ENCODE data around the gene HIF1A.
"Not testable (repeated sequence)": the region's sequence is repeated elsewhere in the genome, so short reads cannot be mapped to it uniquely, and the experiment has no call there.

Gene HIF1A

DNA sequence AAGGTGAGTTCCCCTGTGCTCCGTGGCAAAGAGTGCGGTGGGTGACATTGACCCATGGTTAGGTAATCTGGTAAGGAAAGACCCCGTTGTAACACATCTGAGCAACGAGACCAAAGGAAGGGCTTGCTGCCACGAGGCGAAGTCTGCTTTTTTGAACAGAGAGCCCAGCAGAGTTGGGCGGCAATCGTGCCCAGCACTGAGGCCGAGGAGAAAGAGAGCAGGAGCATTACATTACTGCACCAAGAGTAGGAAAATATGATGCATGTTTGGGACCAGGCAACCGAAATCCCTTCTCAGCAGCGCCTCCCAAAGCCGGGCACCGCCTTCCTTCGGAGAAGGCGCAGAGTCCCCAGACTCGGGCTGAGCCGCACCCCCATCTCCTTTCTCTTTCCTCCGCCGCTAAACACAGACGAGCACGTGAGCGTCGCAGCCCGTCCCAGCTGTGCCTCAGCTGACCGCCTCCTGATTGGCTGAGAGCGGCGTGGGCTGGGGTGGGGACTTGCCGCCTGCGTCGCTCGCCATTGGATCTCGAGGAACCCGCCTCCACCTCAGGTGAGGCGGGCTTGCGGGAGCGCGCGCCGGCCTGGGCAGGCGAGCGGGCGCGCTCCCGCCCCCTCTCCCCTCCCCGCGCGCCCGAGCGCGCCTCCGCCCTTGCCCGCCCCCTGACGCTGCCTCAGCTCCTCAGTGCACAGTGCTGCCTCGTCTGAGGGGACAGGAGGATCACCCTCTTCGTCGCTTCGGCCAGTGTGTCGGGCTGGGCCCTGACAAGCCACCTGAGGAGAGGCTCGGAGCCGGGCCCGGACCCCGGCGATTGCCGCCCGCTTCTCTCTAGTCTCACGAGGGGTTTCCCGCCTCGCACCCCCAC is at the start of gene HIF1A:
HIF1A (plus strand) TSS at position 684 of the 865 bp plus-strand sequence. CDS start 292 bp downstream, outside the sequence.
- peak; percentile 99 for DNase-seq

DNA sequence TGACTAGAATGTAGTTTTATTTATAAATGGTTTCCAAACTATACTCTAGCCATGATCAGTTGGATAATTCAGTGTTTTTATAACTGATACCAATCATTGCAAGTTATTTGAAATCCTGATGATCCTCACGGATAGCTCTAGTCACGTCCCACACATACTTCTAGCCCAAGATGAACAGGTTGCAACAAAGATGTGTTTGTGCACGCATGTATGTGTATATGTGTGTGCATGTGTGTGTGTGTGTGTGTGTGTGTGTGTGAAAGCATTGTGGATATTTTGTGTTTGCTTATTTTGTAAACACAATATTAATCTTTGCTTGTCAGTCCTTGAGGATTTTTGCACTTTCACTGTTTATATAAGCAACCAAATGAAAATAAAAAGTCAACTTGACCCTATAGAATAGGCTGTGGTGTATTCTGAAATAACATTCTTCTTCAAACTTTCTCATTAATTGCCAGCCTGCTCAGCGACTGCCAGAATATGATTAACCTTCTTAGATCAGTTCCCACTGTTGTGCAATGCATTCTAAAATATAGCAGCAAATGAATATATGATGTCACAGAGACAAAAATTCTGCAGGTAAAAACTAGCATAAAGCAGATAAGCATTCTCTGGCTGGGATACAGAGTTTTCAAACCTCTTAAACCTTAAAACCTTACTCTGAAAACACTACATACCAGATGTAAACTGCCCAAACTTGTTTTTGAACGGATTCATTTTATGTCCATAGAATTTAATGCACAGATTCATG is 48.8 kb upstream of the HIF1A start:
- no peak for DNase-seq

DNA sequence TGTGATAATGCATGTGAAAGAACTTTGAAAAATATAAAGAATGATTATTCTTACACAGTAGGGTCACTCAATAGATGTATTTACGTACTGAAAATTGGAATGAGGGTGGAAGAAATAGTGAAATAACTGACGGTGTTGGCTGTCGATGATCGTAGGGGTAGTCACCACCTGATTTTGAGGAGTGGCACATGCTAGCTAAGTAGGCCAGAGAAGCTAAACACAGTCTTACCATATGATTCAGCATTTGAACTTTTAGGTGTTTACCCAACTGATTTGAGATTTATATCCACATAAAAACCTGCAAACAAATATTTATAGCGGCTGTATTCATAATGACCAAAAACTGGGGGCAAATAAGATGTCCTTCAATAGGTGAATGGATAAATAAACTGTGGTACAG is 47.6 kb upstream of the HIF1A start:
- no peak for DNase-seq

DNA sequence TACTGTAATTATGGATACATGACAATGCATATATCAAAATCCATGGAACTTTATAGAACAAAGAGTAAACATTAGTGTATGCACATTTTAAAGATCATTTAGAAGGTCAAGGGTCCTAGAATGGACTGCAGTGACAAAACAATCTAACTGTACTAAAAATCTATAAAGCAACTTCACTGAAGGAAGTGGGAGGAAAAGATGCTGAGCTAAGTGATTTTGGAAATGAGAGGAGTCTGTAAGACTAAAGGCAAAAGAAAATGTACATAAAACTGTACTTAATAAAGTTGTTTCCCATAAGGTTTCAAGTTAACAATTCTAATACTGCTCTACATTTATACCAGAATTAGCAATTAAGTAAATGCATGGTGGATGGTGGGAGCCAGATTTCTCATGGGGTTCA is 46.9 kb upstream of the HIF1A start:
- no peak for DNase-seq

DNA sequence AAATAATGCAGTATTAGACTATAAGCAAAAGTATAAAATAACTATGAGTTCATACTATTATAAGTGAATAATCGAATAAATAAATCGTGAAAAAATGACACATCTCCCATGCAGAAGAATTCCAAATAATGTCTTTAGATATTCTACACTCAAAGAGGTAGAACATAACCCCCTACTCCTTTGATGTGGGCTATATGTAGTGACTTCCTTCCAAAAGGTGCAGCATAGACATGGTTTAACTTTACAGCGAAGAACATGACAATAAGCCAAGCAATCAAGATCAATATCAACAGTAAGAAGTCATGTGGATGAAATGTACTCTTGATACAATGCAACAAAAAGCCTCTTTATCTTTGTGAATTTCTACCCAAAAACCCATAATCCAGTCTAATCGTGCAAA is 46.0 kb upstream of the HIF1A start:
- DNase-seq, result no peak

DNA sequence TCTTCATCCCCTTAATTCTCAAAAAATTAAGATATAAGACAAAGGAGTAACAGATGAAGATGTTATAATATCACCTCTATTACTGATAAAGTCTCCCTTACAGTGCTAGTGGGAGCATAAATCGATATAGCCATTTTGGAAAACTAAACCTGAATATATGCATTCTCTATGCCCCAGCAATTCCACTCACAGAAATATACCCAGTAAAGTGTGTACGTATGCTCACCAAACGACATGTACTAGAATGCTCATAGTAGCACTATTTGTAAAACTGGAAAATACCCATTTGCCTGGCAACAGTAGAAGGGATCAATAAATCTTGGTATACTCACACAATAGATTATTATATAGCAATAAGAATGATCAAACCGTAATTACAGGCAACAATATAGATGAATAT is 44.0 kb upstream of the HIF1A start:
- no peak for DNase-seq

DNA sequence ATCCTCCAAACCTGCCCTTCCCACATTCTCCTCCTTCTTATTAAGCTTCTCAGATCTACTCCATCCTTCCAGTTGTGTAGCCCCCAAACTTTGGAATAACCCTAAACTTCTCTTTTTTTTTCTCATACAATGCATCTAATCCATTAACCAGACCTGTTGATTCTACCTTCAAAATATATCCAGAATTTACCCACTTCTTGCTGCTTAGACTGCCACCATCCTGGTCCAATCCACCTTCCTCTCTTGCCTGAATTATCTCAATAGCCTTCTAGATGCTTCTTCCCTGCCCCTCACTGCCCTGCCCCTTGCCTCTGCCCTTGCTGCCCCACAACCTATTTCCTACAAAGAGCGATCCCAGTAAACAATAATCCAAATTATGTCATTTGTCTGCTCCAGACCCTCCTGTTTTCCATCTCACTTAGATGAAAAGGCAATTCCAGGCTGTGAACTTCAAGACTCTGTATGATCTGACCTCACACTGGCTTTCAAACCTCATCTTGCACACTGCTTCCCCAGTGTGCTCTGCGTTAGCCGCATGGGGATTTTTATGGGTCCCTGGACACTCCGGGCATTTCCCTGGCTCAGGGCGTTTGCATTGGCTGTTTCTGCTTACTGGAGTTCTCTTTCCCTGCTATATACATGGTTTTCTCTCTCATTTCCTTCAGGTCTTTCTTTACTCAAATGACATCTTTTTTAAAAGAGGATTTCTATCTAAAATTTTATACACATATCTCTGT is 42.6 kb upstream of the HIF1A start:
- no peak for DNase-seq

DNA sequence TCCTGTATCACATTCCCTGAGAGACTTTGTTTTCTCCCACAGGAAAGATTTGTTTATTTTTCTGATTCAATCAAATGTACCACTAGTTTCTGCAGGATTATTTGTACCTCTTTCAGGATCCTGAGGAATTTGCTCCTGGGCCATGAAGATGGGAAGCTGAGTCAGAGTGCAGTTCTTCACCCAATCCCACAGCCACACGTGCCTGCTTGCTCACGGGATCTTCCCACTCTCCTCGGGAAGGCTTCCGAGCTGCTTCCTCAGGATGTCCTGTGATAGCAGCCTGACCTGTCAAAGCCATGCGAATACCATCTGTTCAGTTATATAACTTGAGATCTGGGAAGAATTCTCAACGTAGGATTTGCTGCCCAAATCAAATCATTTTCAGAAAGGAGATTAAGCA is 41.8 kb upstream of the HIF1A start:
- no peak for DNase-seq

DNA sequence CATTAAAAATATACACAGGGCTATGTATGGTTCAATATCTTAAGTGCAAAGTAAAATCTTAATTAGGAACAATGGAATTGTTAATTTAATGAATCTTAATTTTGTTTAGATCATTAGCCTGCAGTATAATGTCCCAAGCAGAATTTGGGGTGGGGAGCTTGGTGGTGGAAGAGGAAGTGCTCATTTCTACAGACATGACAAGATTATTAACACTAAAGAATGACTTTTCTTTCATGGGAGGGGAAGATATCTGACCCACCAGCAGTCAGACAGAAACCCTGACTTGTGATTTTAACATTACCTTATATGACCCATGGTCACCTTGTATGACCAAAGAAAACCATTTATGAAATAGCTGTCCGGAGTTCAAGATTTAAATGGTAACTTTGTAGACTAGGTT is 41.3 kb upstream of the HIF1A start:
- DNase-seq, result no peak

DNA sequence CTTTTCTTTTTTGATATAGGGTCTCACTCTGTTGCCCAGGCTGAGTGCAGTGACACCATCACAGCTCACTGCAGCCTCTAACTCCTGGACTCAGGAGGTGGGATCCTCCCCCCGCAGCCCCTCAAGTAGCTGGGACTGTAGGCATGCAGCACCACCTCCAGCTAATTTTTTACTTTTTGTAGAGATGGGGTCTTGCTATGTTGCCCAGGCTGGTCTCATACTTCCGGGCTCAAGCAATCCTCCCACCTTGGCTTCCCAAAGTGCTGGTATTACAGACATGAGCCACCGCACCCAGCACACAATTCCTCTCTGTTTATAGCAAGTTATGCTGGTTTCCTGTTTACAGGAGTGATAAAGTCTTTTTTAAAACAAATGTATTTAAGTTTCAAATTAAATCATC is 39.5 kb upstream of the HIF1A start:
- DNase-seq, result no peak

DNA sequence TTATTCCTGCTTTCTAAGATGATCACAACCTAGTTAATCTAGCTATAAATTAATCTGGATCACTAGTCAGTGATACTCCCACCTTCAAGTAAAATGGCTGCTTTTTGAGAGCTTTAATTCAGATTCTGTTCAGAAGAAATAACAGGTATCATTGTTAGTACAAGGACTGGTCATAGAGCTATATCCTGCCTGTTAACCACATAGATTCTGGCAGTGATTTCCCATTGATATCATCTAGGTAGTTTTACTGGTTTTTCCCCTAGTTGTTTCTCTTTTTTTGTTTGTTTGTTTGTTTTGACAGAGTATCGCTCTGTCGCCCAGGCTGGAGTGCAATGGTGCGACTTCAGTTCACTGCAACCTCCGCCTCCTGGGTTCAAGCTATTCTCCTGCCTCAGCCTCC is 39.0 kb upstream of the HIF1A start:
- DNase-seq, result no peak

DNA sequence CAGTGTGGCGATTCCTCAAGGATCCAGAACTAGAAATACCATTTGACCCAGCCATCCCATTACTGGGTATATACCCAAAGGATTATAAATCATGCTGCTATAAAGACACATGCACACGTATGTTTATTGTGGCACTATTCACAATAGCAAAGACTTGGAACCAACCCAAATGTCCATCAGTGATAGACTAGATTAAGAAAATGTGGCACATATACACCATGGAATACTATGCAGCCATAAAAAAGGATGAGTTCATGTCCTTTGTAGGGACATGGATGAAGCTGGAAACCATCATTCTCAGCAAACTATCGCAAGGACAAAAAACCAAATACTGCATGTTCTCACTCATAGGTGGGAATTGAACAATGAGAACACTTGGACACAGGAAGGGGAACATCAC is 37.2 kb upstream of the HIF1A start:
- not testable (repeated sequence) for DNase-seq

DNA sequence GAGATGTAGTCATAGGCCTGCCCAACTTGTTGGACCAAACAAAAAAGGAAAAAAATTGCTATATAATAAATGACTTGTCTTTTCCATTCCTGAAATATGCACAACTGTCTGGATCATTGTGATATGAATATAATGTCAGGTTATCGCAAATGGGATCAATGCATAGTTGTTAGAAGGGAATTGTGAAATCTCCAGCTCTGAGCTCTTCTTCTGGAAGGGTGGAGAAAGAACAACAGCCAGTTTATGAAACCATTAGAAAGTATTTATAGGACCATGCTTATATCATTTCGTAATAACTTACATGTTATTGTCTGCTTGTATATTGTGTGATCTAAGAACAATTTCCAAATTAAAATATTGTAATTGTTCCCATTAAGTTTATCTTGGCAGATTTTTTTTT is 35.7 kb upstream of the HIF1A start:
- DNase-seq, result no peak

DNA sequence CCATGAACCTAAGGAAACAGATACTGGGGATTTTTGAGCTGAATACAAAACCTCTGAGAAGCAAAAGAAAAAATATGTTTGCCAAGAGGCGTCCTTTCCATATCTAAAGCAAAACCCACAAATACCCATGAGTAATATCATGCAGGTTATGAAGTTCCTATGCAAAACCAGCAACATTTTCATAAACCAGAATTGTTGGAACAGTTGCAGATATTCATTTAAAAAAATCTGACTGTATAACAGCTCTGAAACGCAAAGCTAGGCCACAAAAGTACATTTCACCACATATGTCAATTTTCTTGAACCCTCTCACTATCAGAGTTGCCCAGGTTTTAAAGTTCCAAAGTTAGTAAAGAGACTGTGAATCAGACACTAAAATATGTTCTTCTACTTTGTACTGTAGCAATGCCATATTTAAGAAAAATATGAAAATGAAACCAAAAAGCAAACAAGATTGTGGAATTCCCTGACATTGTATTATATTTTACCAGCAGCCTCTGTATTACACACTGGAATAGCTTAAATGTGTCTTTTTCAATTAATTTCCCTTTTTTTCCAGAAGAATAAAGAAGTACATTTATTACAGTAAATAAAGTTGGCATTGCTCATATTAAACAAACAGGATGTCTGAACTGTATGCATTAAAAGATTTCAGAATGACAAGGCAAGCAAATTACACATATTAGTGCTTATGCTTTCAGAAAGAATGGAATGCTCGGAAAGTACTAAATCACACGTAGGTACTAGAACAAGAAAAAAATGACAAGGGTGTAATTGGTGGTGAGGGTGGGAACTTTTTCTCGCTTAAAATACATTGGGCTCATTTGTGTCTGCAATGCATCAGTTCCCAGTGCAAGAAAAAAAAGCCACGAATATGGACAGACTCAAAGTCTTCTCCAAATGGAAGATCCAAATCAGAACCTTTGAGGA is 33.6 kb upstream of the HIF1A start:
- DNase-seq, result no peak

DNA sequence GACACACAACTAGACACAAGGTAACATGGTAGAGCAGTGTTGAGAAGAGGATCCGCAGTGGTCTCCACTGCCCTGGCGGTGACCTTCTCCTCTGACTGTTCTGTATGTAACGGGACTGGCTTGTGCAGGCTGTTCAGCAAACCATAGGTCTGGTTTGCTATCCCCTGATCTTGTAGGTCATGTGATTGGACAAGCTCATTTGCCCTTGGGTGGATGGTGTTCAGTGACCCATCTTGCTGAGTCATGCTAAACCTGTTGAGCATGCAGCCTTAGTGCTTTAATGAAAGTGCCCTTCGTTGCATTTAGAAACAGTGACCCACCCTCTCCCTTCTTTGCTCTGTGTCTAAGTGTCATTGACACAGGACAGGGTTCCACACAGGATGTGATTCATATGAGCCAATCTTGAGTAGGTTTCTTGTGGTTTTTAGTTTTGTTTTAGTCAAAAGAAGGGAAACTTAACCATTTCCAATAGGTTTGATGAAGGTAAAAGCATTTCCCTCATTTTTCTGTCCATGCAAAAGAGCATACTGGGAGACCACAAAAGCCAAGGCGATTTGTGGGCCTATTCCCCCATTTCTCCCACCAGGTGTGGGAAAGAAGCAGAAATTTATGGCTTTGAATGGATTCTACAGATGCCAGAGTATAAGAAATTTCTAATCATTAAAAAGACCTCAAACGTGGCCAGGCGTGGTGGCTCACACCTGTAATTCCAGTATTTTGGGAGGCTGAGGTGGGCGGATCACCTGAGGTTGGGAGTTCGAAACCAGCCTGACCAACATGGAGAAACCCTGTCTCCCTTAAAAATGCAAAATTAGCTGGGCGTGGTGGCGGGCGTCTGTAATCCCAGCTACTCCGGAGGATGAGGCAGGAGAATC is 32.6 kb upstream of the HIF1A start:
- peak; percentile 74 for DNase-seq

DNA sequence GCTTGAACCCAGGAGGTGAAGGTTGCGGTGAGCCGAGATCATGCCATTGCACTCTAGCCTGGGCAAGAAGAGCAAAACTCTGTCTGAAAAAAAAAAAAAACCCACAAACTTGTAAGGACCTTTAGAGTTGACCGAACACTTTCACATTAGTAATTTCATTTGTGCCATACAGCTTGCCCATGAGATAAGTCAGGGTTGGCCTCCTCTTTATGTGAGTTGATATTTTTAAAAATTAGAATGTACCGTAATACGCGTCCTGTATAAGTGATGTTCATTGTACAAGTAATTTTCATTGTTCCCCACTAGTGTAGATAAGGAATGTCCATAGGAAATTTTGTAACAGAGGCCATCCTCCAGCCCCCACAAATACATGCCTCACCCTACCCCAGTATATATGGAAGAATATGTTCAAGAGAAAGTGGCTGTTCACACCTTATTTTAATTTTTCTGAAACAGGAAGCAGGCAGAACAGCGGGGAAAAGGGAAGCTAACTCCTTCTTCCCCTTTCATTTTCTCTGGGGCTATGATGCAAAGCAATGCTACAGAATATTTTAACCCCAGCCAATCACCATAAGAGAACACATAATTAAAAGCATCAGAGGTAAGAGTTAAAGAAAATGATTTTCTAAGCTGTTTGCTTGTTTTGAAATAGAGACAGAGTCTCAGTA is 31.9 kb upstream of the HIF1A start:
- DNase-seq, result peak; percentile 40

DNA sequence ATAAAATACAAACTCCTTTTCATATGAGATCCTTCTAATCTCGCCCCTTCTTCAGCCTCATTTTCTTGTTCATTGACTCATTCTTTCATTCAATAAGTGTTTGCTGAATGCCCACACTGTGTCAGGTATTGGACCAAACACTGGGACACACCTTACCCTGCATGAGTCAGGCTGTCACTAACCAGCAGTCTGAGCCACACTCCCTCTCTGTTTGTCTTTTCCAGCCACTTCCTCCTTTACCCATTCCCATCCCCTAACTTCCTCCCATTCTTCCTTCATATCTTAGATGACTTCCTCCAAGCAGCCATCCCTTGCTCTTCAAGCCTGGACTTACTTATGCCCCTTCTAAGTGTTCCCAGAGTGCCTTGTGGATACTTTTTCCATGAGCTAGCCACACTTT is 27.0 kb upstream of the HIF1A start:
- DNase-seq, result no peak

DNA sequence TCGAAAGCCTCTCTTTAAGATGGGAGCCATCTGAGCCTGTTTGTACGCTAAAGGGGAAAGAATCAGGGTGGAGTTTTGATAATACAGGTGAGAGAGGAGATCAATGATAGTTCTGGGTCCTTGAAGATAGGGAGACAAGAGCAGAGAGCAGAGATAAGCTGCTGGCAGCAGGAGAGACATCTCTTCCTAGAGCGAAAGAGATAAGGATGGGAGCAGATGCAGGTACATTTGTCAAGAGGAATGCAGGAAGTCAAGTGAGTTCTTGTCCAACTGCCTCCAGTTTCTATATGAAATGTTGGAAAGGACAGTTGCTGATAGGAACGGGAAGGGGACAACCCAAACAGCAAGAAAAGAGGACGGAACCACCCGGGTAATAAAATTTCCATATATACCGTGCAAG is 24.7 kb upstream of the HIF1A start:
- DNase-seq, result no peak

DNA sequence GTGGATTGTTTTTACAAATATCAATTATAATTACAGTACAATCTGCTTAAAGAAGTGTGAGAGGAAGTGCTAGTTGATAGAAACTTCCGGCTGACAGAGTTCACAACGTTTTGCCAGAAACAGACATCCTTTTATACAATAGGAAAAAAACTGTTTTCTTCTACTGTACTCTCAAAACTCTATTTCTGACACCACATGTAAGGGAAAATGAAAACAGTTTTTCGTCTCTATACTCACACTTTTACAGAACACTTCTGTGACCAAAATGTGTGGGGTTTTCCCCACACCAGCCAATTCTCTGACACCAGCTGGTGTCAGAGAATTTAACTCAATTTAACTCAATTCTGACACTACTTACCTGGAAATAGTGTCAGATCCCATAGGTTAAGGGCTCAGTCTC is 24.2 kb upstream of the HIF1A start:
- peak; percentile 37 for DNase-seq

DNA sequence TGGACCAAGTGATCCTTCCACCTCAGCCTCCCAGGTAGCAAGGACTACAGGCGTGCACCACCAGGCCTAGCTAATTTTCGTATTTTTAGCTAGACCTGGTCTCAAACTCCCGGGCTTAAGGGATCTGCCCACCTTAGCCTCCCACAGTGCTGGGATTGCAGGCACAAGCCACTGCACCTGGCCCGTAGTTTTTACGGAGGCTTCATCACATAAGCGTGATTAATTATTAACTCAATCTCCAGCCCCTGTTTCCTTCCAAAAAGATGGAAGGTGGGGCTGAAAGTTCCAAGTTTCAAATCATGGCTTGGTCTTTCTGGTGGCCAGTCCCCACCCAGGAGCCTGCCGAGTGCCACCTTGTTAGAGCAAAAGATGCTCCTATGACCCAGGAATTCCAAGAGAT is 22.5 kb upstream of the HIF1A start:
- no peak for DNase-seq

DNA sequence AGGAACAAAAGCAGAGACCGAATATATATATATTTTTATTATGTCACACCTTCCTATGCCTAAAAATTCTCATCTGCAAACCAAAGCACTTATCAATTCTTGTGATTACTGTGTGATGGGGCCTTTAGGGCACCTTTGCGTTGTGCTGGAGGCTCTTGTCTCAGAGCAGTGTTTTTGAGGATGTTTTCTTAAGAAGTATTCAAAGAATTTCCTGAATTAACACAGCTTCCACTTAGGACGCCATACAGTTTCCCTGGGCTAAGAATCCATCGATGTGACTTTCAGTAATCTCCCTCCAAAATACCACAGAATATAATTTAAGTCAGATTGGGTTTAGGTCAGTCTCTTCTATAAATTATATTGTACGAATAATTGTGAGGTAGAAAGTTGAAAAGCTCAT is 22.0 kb upstream of the HIF1A start:
- DNase-seq, result no peak

All from hematopoietic multipotent progenitor cell treated with erythropoietin and hydrocortisone succinate and interleukin-3 and kit ligand, for 6 days (in vitro differentiated cells).